Activated CD4-positive, alpha-beta T cell treated with anti-CD3 and anti-CD28 coated beads, Interleukin-10, Interleukin-2, amounts not matched to agents 100 ng/mL and 50 ng/mL, durations not matched to agents 16 hours and 8 hours (primary cell): Measurements from ENCODE around the gene PAX2.

ENCODE experiments used
- DNase-seq: peaks from one replicate; pipeline ENCODE4 v3.0.0-alpha.2; 2020

Gene PAX2

GRCh38 chr10:100755821-100756220 is 10.4 kb downstream of the PAX2 start:
- DNase-seq, result no peak

- DNase-seq, result no peak
These were observed 13.9 kb downstream of the PAX2 start for GRCh38 chr10:100759331-100759730.

GRCh38 chr10:100760726-100761125 is 15.3 kb downstream of the PAX2 start:
- no peak for DNase-seq

- DNase-seq, result no peak
These were observed 15.8 kb downstream of the PAX2 start for GRCh38 chr10:100761191-100761590.

- DNase-seq, result no peak
These were observed 17.8 kb downstream of the PAX2 start for GRCh38 chr10:100763043-100763747.

- no peak for DNase-seq
These were observed 21.5 kb downstream of the PAX2 start for GRCh38 chr10:100766693-100767421.

- DNase-seq, result no peak
These were observed 22.0 kb downstream of the PAX2 start for GRCh38 chr10:100767422-100767775.

GRCh38 chr10:100769481-100769880 is 24.1 kb downstream of the PAX2 start:
- no peak for DNase-seq

DNA sequence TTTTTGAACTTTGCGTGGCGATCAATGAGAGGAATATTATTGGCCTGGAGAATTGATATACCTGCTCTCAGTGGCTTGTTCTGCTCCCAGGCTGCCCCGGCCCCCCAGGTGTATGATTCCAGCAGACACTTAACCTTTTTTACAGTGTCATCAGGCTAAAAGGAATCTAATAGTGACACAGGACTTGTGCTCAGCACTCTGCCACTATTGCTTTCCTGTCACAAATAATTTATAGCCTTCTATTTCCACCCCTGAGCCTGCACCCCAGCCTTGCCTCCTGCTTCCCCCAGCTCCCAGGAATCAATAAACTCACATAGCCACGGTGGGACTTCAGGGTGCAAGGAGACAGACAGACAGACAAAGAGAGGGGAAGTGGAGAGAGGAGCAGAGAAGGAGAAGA is 28.3 kb downstream of the PAX2 start:
- DNase-seq, result no peak

GRCh38 chr10:100774223-100774622 is 28.8 kb downstream of the PAX2 start:
- no peak for DNase-seq

- DNase-seq, result no peak
These were observed 29.5 kb downstream of the PAX2 start for GRCh38 chr10:100774876-100775275.

DNA sequence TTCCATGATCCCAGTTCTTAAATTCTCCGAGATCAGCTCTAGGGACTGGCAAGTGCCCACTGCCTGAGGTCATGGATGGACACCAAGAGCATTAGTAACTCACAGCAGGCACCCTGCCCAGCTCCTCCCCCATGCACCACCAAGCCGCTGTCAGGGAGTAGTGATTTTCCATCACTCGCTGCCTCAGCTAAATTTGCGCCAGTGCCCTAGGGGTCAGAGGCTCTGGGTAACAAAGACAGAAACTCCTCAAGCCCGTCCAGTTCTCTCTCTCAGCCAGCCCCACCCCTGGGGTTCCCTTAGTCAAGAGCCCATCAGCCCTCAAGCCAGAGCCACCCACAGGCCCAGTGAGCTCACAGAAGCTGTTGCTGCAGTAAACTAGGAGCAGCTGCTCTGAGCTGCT is 30.0 kb downstream of the PAX2 start:
- DNase-seq, result no peak

- no peak for DNase-seq
These were observed 30.5 kb downstream of the PAX2 start for GRCh38 chr10:100775871-100776270.

DNA sequence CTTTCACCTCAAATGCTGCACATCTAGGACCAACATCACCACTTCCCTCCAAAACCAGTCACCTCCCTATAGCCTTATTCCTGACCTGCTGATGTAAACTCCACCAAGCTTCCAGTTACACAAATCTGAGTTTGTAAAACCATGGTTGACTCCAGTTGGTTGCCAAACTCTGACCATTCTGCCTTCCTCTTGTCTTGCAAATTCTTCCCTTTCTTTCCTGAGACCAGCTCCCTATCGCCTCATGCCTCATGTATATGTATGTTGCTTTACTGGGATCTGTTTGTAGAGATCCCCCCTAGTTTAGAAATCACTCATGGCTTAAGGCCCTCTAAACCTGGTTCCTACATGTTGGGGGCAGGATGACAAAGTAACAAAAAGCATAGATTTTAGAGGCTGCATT is 31.3 kb downstream of the PAX2 start:
- DNase-seq, result no peak

- no peak for DNase-seq
These were observed 33.9 kb downstream of the PAX2 start for GRCh38 chr10:100779329-100779728.

GRCh38 chr10:100780324-100780723 is 34.9 kb downstream of the PAX2 start:
- no peak for DNase-seq

- no peak for DNase-seq
These were observed 35.8 kb downstream of the PAX2 start for GRCh38 chr10:100781145-100781665.

GRCh38 chr10:100782461-100783244 is 37.3 kb downstream of the PAX2 start:
- DNase-seq, result no peak

- DNase-seq, result no peak
These were observed 38.7 kb downstream of the PAX2 start for GRCh38 chr10:100784126-100784525.

DNA sequence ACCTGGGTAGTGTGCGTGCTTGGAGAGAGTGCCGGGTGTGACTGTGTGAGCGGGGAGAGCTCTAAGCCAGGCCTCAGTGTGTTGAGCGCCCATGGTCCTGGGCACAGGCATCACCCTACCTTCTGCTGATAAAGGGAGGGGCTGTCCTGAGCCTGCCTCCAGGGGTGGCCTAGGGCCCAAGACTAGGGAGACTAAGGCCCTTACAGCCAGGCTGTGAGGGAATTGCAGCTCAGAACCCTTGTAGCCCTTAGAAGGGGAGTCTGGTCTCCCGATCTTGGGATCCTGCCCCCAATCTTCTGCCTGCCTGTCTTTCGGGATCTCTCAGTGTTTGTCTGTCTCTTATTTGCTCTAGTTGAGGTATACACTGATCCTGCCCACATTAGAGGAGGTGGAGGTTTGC is 41.2 kb downstream of the PAX2 start:
- DNase-seq, result no peak

DNA sequence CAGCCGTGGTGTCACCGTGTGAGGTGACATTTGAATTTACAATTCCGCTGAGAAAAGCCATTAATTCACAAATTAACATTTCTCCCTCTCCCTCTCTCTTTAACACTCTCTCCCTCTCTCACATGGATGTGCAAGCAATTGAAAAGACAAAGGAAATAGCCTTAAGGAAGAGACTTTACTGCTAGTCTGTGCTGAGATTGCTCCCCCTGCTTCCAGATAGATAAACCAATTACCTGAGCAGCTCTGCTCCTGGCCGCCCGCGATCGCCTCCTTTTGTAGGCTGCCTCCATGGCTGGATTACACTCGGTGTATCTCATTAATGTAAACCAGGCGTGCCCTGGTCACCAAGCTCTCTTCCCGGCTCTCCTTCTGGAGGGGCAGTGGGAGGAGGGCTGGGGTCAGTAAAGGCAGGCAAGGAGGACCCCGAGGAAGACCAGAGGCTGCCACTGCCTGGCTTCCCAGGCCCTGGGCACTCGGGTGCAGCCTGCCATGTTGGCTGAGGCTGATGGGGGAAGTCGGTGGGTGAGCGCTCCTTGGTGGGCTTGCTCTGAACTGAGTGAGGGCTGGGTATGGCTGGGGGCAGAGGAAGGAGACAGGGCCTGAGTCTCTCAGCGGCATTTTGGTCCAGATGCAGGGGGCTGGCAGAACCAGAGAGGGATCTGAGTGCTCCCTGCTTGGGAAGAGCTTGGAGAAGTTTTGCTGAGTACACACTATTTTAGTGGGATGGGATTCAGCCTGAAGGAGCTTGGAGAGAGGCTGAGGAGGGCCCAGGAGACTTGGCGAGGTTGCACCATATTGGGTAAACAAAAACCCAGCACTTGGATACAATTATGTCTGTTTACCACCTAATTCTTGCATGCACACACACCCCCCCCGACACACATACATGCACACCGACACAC is 42.9 kb downstream of the PAX2 start:
- no peak for DNase-seq

DNA sequence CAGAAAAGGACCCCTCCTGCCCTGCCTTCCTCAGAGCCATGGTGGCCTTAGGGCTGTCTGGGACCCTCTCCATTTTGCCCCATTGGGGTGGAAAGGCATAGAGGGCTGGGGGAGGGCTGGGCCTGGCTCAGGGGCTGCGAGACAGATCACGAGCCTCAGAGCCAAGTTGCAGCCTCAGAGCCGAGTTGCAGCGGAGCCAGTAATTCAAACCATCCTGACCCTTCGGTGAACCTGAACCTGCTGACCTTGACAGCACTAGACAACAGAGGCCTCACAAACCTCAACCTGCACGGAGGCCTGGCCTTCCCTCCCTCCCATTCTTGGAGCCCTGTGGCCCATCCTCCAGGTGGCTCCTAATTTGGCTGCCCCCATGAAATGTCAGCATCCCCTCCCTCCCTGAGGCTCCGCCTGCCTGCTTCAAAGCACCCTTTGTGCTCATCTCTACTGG is 45.4 kb downstream of the PAX2 start:
- DNase-seq, result no peak
